ENCODE data around the gene MRM1. TPM values are rescaled to one million over a fixed set of nuclear protein-coding genes. Genes with fewer than 3 reads are reported as not detected.

The MRM1 gene
- total and polyA plus RNA-seq, 9 of the 15 experiments (the other 6 are each of a cell fraction or from before 2014, with no cell fraction given), result 0.61 to 28.4 (median 21.5) TPM

DNA sequence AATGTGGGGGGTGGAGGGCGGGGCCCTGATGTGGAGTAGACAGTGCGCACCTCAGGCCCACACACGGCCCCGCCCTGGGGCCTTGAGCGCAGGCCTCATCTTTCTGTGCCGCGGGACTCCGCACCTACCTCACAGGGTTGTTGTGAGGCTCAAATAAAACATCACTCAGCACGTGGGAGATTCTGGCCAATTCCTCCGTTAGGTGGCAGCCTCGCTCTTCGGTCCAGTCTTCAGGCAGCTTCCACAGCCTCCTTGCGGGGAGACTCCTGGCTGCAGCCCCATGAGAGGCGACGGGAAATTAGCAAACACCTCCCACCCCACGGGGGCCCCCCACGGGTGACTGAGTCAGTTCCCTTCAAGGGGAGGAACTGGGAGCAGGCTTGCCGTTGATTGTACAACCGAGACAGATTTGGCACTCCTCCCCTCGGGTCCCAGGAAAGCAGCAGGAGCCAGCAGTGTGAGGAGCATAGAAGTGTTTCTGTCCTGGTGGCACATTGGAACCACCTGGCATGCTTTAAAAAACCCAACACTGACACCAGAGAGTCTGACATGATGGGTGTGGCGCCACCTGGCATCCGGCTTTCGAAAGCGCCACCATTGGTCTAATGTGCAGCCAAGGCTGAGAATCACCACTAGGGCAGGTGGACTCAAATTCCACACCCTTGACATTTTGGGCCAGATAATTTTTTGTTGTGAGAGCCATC lies 7.6 kb downstream of the MRM1 start (continued):
- TF ChIP-seq CBX3 (IDR thresholded peaks at IDR 0.05; ENCODE audit: borderline replicate concordance in 1 of 2, low read length in 2 of 2) (peak in 1 of 2 experiments; percentile 41; a peak in 1 of 3 replicates), ZNF668 (CRISPR knock-in tag; IDR thresholded peaks at IDR 0.05) (no peak), ZNF165 (CRISPR knock-in tag; IDR thresholded peaks at IDR 0.05; ENCODE audit: borderline replicate concordance) (no peak), KLF10 (CRISPR knock-in tag; IDR thresholded peaks at IDR 0.05) (no peak), PHF21A (IDR thresholded peaks at IDR 0.05; ENCODE audit: borderline replicate concordance, low read depth) (no peak), POLR2AphosphoS5 (IDR thresholded peaks at IDR 0.05; ENCODE audit: control insufficient read depth, insufficient read depth, low read depth, low read length) (no peak), XRCC5 (IDR thresholded peaks at IDR 0.05; ENCODE audit: low read depth, low read length) (peak; percentile 62; the same call in 1 of the 2 replicates), ZNF282 (CRISPR knock-in tag; IDR thresholded peaks at IDR 0.05) (no peak), ZC3H8 (IDR thresholded peaks at IDR 0.05) (no peak), ELF4 (CRISPR knock-in tag; IDR thresholded peaks at IDR 0.05) (no peak), BHLHE40 (IDR thresholded peaks at IDR 0.05; ENCODE audit: low read length) (peak; percentile 84), ZNF551 (CRISPR knock-in tag; IDR thresholded peaks at IDR 0.05) (no peak), SP2 (IDR thresholded peaks at IDR 0.05; ENCODE audit: extremely low read depth, low read depth, low read length, poor library complexity, severe bottlenecking) (no peak), ZNF644 (tag; IDR thresholded peaks at IDR 0.05; ENCODE audit: low read depth) (no peak), ZNF586 (CRISPR knock-in tag; conservative IDR thresholded peaks at IDR 0.05) (no peak), CSDE1 (IDR thresholded peaks at IDR 0.05) (no peak), OTX1 (CRISPR knock-in tag; IDR thresholded peaks at IDR 0.05) (no peak), STAG1 (CRISPR knock-in tag; IDR thresholded peaks at IDR 0.05; ENCODE audit: borderline replicate concordance) (peak; percentile 47; the same call in 1 of the 2 replicates), NFIX (CRISPR knock-in tag; IDR thresholded peaks at IDR 0.05; ENCODE audit: low read depth) (no peak), ZNF146 (CRISPR knock-in tag; IDR thresholded peaks at IDR 0.05; ENCODE audit: unreplicated experiment) (no peak), MAFK (IDR thresholded peaks at IDR 0.05; ENCODE audit: low read length) (no peak)
- TF ChIP-seq, protein P1, sequence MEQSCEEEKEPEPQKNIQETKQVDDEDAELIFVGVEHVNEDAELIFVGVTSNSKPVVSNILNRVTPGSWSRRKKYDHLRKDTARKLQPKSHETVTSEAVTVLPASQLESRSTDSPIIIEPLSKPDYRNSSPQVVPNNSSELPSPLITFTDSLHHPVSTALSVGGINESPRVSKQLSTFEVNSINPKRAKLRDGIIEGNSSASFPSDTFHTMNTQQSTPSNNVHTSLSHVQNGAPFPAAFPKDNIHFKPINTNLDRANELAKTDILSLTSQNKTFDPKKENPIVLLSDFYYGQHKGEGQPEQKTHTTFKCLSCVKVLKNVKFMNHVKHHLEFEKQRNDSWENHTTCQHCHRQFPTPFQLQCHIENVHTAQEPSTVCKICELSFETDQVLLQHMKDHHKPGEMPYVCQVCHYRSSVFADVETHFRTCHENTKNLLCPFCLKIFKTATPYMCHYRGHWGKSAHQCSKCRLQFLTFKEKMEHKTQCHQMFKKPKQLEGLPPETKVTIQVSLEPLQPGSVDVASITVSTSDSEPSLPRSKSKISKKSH (CRISPR knock-in tag; IDR thresholded peaks at IDR 0.05), result no peak
- TF ChIP-seq, protein P2, sequence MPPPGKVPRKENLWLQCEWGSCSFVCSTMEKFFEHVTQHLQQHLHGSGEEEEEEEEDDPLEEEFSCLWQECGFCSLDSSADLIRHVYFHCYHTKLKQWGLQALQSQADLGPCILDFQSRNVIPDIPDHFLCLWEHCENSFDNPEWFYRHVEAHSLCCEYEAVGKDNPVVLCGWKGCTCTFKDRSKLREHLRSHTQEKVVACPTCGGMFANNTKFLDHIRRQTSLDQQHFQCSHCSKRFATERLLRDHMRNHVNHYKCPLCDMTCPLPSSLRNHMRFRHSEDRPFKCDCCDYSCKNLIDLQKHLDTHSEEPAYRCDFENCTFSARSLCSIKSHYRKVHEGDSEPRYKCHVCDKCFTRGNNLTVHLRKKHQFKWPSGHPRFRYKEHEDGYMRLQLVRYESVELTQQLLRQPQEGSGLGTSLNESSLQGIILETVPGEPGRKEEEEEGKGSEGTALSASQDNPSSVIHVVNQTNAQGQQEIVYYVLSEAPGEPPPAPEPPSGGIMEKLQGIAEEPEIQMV (tag; conservative IDR thresholded peaks at IDR 0.05; ENCODE audit: low read depth), result no peak
- TF ChIP-seq, protein P3, sequence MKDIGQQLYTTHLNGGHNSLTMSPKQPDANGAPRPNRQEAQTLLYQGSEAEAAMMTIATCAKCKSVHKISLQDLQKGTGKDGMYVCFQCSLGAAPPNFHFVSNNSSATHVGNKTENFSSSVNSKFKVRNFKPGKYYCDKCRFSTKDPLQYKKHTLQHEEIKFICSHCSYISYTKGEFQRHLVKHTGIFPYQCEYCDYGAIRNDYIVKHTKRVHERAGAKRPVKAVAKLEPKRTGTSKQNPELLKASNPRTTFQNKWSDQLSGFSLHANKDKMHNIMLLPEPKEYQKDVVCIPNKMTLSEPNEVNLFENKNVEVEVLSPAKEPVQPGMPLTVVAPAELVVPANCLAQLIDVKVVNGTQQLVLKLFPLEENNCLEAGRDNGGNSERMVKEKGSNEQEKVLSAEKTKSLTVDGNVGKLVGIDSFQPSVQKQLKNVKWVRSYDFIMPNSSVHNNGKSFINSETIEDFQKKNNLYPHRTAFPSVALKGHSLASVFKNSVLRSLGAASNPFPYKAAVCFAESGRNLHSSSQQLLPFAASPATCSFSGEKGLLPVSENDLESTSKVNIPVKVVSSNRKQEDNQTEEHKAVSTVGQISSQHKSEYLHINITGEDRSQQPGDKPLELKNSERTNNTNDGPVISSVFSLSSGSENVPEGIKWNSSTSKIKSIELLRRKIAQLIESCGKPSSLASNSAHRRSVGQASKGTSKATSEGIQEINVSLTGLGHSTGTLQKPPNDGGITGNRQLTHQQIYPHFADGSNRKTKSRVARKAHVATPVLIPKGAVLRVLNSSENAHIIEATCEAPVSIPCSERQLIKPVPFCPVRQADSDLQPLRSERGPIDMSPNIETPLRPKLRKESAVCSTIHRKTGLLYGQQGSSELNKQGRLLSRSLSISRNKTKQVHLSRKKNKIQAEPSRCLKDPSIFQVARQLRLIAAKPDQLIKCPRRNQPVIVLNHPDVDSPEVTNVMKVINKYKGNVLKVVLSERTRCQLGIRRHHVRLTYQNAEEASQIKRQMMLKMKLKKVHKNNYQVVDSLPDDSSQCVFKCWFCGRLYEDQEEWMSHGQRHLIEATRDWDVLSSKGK (CRISPR knock-in tag; IDR thresholded peaks at IDR 0.05), result no peak
